Adrenal gland (tissue), 5 donors: ENCODE data around the gene BRINP2.

Experiments used
- POLR2A ChIP-seq, 2 donors: fragments of 450-650 bp; IDR thresholded peaks; one replicate each; pipeline ENCODE4 v1.6.1; 2017; ENCODE audit warnings: antibody characterized with exemption in 2 of 2, mild to moderate bottlenecking in 2 of 2, moderate library complexity in 1 of 2
- TF ChIP-seq, protein P1 (sequence below), 6 experiments: fragments of 450-650 bp in 4 of 6; fragments of 200-600 bp in 2 of 6; sonication (generic) in 1 of 6; IDR thresholded peaks; 1 replicate in 5 of 6; 2 replicates in 1 of 6; pipeline versions ENCODE4 v1.5.1 to v1.8.0; 2016 to 2021; ENCODE audit warnings: antibody characterized with exemption in 6 of 6, mild to moderate bottlenecking in 2 of 6, moderate library complexity in 1 of 6
- donor health status: DM: no; HTN: no; CAD: no.

DNA sequence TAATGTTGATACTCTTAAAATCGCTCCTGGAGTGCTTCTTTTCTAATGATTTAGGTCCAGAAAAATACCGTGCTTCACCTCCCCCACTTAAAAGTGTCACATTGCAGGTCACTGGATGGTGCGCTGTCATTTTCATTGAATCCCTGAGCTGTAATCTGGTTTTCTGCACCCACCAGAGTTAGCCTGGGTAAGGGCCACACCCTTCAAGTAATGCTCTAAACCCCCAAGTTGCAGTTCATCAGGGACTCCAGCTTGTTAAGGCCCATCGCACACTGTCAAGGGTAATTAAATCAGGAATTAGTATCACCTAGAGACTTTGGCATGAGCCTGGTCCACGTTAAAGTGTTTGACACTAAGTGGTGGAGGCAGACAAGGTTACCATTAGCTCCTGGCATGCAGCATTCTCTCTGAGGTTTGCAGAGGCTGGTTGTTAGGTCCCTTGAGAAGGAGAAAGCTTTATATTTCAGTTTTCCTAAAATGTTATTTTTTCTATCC lies 40.3 kb upstream of the BRINP2 start:
- TF ChIP-seq, protein P1, sequence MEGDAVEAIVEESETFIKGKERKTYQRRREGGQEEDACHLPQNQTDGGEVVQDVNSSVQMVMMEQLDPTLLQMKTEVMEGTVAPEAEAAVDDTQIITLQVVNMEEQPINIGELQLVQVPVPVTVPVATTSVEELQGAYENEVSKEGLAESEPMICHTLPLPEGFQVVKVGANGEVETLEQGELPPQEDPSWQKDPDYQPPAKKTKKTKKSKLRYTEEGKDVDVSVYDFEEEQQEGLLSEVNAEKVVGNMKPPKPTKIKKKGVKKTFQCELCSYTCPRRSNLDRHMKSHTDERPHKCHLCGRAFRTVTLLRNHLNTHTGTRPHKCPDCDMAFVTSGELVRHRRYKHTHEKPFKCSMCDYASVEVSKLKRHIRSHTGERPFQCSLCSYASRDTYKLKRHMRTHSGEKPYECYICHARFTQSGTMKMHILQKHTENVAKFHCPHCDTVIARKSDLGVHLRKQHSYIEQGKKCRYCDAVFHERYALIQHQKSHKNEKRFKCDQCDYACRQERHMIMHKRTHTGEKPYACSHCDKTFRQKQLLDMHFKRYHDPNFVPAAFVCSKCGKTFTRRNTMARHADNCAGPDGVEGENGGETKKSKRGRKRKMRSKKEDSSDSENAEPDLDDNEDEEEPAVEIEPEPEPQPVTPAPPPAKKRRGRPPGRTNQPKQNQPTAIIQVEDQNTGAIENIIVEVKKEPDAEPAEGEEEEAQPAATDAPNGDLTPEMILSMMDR (IDR thresholded peaks at IDR 0.05): no peak
- TF ChIP-seq POLR2A (IDR thresholded peaks at IDR 0.05): no peak
